HG03045 (cell line): ENCODE data around the gene R3HDM1.
"Not testable (repeated sequence)": the region's sequence is repeated elsewhere in the genome, so short reads cannot be mapped to it uniquely, and the experiment has no call there.

Source experiments
- ATAC-seq: cut with Tn5 transposase; IDR thresholded peaks from one replicate; pipeline ENCODE4 v1.9.1; 2021; ENCODE audit warnings: mild to moderate bottlenecking, moderate library complexity; ENCODE audit not compliant: unreplicated experiment

R3HDM1 gene

DNA sequence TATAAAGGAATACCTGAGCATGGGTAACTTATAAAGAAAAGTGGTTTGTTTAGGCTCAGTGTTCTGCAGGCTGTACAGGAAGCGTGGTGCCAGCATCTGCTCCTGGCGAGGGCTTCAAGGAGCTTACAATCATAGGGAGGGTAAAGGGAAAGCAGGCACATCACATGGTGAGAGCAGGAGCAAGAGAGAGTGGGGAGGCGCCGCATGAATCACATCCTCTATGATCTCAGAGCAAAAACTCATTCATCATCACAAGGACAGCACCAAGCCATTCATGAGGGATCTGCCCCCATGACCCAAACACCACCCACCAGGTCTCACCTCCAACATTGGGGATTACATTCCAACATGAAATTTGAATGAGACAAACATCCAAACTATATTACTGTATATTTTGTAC lies 32.5 kb downstream of the R3HDM1 start:
- ATAC-seq, result no peak

DNA sequence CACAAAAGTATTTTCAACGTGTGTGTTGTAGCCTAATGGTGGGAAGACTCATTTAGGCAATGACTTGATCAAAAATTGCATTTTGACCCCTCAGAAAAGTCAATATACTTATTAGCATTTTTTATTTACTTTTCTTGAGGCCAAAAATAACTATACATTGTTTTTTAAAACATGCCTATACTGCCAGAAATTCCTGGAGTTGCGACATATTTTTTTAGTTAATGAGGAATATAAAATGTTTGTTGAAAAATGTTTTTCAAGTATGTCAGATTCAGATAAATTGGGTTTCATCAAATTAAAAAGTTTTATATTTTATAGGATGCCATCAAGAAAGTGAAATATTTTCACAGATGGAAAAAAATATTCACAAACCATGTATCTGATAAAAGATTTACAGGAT lies 39.6 kb downstream of the R3HDM1 start:
- ATAC-seq, result no peak

DNA sequence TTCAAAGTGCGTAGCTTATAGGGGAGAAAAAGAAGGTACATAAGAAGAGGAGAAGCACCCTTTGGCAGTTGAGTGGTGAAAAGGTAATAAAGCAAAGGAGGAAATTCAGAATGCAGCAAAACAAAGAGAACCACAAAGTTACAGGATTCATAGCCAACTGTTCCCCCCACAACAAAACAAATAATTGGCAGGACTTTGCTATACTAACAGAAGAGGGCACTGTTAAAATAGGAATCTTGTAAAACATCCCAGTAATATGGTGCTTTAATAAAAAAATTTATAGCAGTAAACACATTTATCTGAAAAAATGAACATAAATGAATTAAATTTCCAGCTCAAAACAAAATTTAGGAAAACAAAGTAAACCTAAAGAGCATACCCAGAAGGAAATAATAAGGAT lies 42.3 kb downstream of the R3HDM1 start:
- no peak for ATAC-seq

DNA sequence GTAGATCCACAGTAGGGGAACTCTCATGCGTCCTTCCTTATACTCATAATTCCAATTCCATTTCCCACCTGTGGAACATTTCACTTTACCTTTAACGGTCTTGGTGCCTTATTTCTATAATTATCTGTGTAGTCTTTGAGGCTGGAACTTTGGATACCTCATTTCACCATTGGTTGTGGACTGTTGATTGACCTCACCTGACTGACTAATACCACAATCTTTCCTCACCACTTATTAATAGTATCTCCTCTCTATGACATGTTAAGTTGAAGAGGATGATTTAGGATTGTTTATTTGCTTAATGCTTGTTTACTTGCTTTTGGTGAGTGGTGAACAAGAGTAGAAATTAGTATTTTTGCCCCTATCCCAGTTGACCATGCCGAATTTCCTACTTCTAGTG lies 50.0 kb downstream of the R3HDM1 start:
- ATAC-seq, result no peak

DNA sequence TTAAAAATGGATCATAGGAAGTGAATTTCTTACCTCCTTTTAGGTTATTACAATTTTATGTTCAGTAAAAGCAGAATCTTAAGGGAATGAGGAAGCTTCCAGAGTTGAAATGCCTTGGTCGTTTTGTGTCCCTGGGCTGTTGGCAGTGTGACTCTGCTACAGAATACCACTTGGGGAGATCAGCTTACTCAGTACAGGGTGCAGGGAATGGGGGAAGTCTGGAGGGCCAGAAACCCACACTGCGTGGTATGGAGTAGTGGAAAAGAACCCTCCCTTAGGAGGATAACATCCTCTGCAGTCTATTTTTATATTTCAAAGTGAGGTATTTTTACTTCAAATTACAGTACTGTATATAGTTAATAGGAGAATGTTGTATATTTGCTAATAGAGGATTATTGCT lies 51.1 kb downstream of the R3HDM1 start:
- no peak for ATAC-seq

DNA sequence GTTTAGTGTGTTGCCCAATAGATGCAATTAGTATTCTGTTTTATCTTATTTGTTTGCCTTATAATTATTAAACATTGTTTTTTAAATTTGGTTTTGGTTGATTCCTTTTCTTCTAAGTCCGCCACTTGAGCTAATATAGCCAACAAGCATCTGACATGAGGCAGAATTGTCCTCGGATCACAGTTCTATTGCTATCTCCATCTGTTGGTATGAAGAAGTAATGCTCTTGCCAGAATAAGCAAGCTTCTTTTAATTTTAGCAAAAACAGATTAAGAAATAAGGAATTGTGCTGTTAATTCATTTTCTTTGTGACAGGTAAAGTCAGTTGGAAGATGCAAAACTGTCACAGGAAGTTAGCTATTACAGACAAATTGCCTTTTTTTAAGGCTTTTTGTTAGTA lies 54.3 kb downstream of the R3HDM1 start:
- no peak for ATAC-seq

DNA sequence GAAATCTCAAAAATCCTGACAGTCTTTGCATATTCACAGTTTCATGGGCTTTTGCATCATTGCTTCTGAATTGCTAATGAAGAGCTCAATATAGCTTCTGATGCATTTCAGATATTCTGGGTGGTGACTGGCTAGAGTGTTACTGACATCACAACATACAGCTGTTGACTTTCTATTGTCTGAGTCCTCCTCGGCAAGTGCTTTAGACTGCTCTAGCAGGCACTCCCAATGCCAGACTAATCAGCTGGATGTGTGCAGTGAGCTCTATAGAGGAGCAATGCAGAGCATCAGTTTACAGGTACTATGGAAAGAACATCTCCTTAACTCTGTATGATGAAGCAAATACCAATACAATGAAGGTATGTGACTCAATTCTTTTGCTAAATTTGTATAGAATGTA lies 54.9 kb downstream of the R3HDM1 start:
- ATAC-seq, result peak; percentile 82

DNA sequence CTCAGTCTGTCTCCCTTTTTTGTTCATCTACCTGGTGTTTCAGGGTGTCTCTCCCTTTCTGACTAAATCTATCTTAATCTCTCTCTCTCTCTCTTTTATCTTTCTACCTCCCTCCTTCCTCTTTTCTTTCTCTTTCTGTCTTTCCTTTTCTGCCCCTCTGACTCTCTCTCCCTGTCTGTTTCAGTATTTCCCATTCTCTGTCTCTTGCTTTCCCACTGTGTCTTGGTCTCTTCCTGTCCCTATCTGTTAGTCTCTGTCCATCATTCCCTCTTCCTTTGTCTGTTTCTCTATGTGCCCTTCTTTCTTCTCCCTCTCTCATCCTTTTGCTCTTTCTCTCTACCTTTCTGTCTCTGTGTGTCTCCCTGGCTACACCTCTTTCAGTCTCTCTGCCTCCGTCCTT lies 56.7 kb downstream of the R3HDM1 start:
- no peak for ATAC-seq

DNA sequence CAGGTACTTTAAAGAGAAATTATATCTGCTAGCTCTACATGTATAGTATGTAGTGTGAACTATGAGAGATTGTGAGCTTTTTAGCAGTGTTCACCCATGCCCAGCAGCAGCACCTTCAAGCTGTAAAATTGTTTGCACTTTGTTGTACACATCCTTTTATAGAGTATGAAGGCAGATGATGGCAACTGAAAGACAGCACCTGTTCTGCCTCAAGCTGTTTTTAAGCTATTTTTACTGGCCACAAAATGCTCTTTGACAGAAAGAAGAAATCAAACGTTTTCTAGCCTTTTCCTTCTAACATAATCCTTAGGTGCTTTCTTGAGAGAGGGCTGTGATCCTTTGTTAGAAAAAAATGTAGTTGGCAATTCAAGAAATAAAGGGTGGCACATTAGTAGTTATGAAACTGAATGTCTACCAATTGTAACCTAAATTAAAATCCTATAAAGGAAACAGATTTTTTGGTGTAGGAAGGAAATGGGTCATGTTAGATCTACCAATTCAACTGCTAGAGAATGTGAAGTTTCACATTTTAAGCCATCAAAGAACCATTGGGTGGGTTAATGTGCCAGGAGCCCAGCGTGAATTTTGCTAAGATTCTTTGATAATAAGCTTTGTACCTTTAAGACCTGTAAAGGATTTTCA lies 59.5 kb downstream of the R3HDM1 start:
- ATAC-seq, result no peak

DNA sequence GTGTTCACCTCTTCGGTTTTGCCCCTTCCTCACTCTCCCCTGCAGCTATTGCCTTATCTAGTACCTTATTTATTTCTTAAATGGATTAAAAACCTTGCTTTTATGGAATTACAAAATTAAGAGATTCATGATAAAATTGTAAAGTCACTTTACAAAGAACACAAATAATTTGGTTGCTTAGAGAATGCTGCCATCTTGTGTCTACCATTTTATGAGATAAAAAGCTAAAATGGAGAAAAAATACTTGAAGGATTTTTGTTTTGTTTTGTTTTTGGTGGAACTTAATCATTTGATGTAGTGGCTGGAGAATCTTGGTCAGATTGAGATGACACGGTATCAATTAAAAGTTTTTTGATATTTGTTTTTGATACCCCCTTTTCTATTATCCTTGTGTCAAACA lies 69.6 kb downstream of the R3HDM1 start:
- ATAC-seq, result no peak

DNA sequence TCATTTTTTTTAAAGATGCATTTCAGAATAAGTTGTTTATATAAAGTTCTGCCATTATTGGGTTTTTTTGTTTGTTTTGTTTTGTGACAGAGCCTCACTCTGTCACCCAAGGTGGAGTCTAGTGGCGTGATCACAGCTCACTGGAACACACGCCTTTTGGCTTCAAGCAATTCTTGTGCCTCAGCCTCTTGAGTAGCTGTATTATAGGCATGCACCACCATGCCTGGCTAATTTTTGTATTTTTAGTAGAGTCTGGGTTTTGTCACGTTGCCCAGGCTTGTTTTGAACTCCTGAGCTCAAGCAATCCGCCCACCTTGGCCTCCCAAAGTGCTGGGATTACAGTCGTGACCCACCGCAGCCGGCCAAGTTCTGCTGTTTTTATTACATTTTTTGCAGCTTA lies 72.3 kb downstream of the R3HDM1 start:
- no peak for ATAC-seq

DNA sequence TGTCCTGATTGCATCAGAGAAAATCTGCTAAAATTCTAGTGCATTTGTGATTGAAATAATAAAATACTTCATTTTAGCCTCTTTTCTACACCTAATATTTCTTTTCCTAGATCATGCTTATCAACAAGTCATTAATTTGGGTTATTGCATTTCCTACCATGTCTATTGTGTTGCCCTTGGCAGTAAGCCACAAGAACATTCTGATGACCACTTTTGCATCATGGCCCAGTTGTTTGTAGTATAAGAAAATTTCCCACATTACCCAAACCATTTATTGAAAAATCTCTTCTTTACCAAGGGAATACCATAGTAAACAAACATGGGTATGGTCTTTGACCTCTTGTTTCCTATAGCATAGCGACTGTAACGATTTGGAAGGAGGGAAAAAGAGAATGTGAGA lies 76.3 kb downstream of the R3HDM1 start:
- no peak for ATAC-seq

DNA sequence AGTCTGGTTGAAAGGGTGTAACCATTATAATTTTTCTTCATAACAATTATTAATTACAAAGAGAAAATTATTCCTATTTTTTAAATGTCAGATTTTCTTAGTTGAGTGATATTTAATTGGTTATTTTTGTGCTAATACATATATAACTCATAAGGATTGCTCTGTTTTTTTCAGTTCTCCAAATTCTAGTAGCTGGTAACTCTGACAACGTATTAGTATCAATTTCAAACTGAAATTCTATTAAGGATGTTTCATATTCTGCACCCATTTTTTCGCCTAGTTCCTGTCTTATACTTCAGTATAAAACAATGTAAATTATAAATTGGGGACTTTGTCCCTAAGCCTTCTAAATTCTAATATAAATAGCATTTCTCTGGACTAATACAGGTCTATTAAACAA lies 81.0 kb downstream of the R3HDM1 start:
- ATAC-seq, result no peak

DNA sequence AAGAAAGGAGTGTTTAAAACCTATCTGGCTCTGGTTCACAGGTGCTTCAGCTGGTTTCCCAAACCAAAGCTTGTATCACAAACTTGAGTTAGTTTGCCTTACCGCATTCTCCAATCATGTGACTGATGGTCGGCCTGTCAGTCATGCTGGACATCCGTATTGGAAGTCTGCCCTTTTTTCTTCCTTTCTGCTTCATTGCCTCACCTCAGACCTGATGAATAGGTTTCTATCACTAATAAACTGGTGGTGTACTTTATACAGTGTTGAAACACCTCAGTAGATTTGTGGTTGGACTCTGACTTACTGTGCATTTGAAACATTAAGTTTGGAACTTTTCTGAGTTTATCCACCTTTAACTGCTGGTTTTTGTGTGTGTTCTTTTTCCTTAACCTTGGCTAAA lies 84.1 kb downstream of the R3HDM1 start:
- ATAC-seq, result no peak

DNA sequence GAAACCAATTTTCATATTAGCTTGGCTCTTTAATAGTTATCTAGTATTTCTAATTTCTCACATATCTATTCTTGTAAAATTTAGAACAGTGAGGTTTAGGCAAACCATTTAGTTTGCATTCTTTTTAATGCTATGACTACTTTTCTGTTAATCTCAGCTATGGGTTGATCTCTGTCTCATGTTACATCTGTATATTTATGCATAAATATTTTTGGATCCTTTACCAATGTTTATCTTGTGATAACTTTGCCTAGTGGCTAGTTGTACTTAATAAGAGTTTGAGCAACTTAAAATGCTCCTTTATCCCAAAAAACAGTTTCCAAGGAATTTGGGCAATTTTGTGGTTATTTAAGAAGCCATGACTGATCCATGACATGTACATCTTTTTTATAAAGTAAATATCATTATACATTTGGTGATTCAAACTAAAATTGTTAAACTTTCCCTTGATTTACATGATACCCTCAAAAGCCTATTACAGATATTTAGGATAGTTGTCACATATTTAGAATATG lies 86.3 kb downstream of the R3HDM1 start:
- no peak for ATAC-seq

DNA sequence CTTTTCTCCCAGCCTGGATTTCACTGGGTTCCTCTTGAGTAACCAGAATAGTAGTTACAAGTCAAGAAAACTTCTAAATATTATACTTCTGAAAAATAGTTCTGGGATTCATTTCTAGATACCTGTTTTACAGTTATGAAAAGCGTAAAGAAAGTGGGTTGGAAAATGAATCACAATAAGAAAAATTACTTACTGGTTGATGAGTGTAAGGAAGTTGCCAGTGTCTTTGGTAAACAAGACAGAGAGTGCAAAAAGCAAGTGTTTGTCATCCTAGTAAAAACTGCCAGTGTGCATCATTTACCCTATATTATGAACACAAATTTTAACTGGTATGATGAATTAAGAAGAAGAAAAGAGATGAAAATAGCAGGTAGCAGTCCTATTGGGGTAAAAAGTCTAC lies 88.9 kb downstream of the R3HDM1 start:
- ATAC-seq, result no peak

DNA sequence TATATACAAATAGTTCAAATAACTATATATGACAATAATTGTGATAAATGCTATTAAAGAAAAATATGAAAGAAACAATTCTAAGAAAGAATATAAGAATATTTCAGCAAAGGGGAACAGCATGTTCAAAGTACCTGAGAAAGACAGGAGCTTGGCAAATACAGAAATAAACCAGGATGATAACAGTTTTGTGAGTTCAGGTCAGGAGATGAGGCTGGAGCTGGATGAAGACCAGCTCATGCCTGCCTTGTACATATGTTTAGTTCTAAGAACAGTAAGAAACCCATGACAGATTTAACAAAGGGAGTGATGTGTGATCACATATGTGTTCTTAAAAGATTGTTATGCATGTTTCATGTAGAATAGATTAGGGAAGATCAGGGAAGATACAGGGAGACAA lies 98.2 kb downstream of the R3HDM1 start:
- ATAC-seq, result no peak

DNA sequence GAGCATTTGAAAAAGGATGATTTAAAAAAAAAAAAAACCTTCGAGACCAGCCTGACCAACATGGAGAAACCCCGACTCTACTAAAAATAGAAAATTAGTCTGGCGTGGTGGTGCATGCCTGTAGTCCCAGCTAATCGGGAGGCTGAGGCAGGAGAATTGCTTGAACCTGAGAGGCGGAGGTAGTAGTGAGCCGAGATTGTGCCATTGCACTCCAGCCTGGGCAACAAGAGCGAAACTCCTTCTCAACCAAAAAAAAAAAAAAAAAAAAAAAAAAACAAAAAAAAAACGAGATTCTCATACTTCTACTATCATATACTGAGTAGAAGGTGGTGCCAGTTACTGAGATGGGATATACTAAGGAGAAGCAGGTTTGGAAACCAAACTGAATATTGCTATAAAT lies 98.8 kb downstream of the R3HDM1 start:
- ATAC-seq, result not testable (repeated sequence)

DNA sequence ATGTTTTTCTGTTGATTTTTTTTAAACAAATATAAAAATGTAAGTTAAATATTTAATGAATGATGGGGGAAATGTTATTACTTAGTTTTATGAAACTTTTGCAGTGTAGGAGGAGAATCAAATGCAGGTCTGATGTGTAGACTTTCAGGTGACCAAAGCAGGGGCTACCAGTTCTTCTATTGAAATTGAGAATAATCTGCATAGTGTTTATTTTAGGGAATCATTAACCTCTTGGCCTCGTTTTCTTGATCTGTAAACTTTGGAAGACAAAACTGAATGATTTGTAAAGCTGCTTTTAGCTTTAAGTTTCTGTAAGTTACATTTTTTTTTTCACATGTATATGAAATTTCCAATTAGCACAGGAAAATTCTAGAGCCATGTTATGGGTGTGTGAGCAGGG lies 99.2 kb downstream of the R3HDM1 start:
- ATAC-seq, result no peak

DNA sequence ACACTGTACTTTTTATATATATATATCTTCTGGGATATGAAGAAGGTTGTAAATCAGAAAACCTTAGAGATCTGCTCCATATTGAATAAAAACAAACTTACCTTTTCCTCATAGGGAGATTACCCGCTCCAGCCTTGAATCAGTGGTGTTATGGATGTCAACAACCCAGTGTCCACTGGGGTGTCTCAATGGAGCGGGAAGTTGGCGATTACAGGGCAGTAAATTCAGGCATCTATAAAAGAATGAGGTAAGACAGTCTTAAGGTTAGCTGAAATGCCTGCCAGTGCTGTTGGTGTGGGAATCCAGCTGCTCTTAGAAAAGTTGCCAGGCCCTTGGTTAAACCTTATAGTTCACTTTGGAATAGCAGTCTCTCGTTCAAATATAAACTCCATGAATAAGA lies 102.3 kb downstream of the R3HDM1 start:
- ATAC-seq, result no peak

DNA sequence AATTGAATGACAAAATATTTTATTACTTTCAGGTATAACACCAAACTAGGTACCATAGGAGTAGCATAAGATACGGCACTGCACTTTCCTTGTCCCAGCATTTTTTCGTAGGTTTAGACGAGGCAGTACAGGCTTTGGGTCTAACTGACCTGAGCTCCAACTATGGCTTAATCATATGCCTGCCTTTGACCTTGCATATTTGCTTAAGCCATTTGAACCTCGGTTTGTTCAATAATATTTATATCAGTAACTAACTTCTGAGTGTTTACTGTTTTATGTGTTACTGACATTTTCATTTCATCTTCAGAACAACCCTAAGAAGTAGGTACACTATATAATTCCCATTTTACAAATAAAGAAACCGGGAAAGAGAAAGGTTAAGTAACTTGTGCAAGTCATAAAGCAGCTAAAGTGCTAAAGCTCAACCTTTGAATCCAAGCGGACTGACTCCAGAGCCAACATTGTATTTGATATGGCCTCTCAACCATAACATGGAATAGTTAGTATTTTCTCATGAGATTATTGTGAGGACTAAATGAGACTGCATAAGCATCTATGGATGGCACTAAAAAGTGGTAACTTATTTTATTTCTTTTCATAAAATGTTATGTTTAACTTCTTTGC lies 104.0 kb downstream of the R3HDM1 start:
- ATAC-seq, result no peak

DNA sequence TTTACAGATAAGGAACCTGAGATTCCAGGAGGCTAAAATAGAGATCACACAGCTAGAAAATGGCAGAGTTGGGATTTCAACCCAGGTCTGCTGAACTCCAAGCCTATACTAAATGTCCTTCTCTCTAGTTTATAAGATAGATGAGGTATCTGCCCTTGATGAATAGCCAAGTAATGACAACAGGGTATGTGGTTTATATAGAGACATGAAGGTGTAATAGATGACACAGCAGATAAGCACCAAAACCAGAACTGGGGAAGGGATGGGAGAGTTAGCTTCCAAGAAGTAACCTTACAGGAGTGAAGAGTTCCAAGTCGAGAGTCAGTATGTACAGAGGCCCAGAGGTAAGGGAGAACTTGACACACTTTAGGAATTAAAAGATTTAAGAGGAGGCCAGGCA lies 105.7 kb downstream of the R3HDM1 start:
- peak; percentile 22 for ATAC-seq
